ENCODE results near the gene IPO11.

DNA sequence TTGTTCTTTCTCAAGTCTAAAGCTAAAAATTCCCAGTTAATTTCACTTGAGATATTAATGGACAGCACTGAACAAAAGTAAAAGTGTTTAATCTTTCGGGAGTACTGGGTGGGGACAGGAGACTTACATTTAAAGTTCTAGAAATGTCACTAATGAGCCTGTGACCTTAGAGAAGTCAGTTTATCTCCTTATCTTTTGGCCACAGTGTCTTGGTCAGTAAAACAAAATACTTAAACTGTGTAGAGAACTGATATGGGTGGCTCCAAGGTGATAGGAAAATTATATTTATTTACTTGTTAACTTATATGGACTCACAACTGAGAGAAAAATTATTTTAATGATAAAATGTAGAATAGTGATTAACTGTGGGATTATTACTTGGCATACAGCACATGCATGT lies 8.9 kb downstream of the IPO11 start:
- TF ChIP-seq CTCF (conservative IDR thresholded peaks at IDR 0.05; ENCODE audit: low read depth, low read length) = no peak
- no peak for TF ChIP-seq EZH2 (IDR thresholded peaks at IDR 0.05; ENCODE audit: low read length, unreplicated experiment)
